ENCODE results near the gene FGF23. TPM values are rescaled to one million over a fixed set of nuclear protein-coding genes. Genes with fewer than 3 reads are reported as not detected.

The FGF23 gene
- total RNA-seq, 1 experiment from 2014 or later, result 0.24 TPM

DNA sequence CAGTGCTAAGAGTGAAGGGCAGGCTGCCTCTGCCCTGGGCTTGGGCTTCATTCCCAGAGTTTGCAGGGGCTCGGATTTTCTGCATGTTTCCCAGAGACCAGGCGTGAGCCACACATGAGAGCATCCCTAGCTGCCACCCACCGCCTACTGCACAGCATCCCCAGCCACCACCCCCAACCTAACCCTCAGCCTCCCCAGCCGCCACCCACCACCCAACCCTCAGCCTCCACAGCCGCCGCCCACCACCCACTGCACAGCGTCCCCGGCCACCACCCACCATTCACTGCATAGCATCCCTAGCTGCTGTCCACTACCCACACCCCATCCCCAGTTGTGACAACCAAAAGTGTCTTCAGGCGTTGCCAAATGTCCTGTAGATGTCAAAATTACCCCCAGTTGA is 43.5 kb upstream of the FGF23 start:
- Histone ChIP-seq H3K9me3 (ENCODE audit: control insufficient read depth, low read depth, low read length) (no peaks in the 10 kb centered on the region), H4K5ac (ENCODE audit: insufficient read length, low read depth, low read length) (no peak overlapping the region), H3K4me1 (ENCODE audit: insufficient read depth, low read length) (no peaks in the 10 kb centered on the region), H4K20me1 (ENCODE audit: control insufficient read depth, insufficient read depth, insufficient read length) (no peaks in the 10 kb centered on the region), H2BK120ac (ENCODE audit: low read depth, low read length, poor library complexity, severe bottlenecking) (no peak overlapping the region), H3K23me2 (ENCODE audit: insufficient read length, low read depth, low read length, poor library complexity, severe bottlenecking) (no peaks in the 10 kb centered on the region), H2BK15ac (ENCODE audit: low read depth, low read length) (no peak overlapping the region), H3K14ac (ENCODE audit: insufficient read depth, low read length) (no peak overlapping the region), H3K4me2 (ENCODE audit: insufficient read depth, insufficient read length, low read length) (no peak overlapping the region), H3K27ac (ENCODE audit: insufficient read length, low read depth, low read length) (no peak overlapping the region), H2BK20ac (ENCODE audit: low read depth, low read length, poor library complexity, severe bottlenecking) (no peak overlapping the region), H3K9ac (ENCODE audit: extremely low read depth, insufficient read length, low read length) (no peak overlapping the region), H2BK12ac (ENCODE audit: insufficient read length, low read depth, low read length) (no peak overlapping the region), H3K79me2 (ENCODE audit: insufficient read depth, low read length) (no peaks in the 10 kb centered on the region), H3K4ac (ENCODE audit: low read depth, low read length) (no peak overlapping the region), H4K8ac (replicated peaks; ENCODE audit: insufficient read length, low read depth, low read length) (no peak overlapping the region), H3K18ac (ENCODE audit: insufficient read length, low read depth, low read length) (no peak overlapping the region), H3T11ph (ENCODE audit: low read length) (no peak overlapping the region), H2AFZ (ENCODE audit: low read length) (no peak overlapping the region), H3K23ac (ENCODE audit: insufficient read length, low read depth, low read length) (no peak overlapping the region), H2BK5ac (ENCODE audit: insufficient read length, low read length) (no peak overlapping the region), H3K27me3 (ENCODE audit: insufficient read depth, low read length) (no peaks in the 10 kb centered on the region), H4K91ac (ENCODE audit: insufficient read length, low read depth, low read length) (no peak overlapping the region), H2AK5ac (ENCODE audit: insufficient read length, low read length) (no peak overlapping the region), H3K56ac (ENCODE audit: insufficient read length, low read depth, low read length) (no peak overlapping the region), H3K79me1 (ENCODE audit: insufficient read depth, low read depth, low read length, poor library complexity, severe bottlenecking) (no peaks in the 10 kb centered on the region)
- Mint-ChIP-seq H3K27ac (no peak overlapping the region), H3K27me3 (ENCODE audit: low read depth) (no peaks in the 10 kb centered on the region; the same call in none of the 2 replicates), H3K9me3 (no peaks in the 10 kb centered on the region), H3K4me3 (no peak overlapping the region), H3K36me3 (ENCODE audit: insufficient read depth in 1 of 3, low read depth in 3 of 3) (no peaks in the 10 kb centered on the region), H3K4me1 (peaks cover 2 to 3% of the 10 kb centered on the region in 2 experiments; a peak in 3 of 4 replicates)
- no CpG with 5 or more reads among the region's 9 CpGs for WGBS (ENCODE audit: extremely low coverage, insufficient read length, low lambda C conversion rate)
- TF ChIP-seq, protein P1, sequence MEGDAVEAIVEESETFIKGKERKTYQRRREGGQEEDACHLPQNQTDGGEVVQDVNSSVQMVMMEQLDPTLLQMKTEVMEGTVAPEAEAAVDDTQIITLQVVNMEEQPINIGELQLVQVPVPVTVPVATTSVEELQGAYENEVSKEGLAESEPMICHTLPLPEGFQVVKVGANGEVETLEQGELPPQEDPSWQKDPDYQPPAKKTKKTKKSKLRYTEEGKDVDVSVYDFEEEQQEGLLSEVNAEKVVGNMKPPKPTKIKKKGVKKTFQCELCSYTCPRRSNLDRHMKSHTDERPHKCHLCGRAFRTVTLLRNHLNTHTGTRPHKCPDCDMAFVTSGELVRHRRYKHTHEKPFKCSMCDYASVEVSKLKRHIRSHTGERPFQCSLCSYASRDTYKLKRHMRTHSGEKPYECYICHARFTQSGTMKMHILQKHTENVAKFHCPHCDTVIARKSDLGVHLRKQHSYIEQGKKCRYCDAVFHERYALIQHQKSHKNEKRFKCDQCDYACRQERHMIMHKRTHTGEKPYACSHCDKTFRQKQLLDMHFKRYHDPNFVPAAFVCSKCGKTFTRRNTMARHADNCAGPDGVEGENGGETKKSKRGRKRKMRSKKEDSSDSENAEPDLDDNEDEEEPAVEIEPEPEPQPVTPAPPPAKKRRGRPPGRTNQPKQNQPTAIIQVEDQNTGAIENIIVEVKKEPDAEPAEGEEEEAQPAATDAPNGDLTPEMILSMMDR (conservative IDR thresholded peaks at IDR 0.05), result no peak
- DNase-seq, result no peak

All from H9 (cell line).